Calu3 (cell line): ENCODE results near the gene ARHGEF2. TPM values are rescaled to one million over a fixed set of nuclear protein-coding genes. Genes with fewer than 3 reads are reported as not detected.
A peak's percentile ranks its signal among the peaks of the same experiment; 100 is the strongest.
"Not testable (repeated sequence)": the region's sequence is repeated elsewhere in the genome, so short reads cannot be mapped to it uniquely, and the experiment has no call there.

Experiments
- BruUV-seq: library from RNA; stranded (reverse); fragments of 400-500 nt; replicated peaks from 2 replicates; lab custom pipeline; 2021; lab: Mats Ljungman, UMichigan
- CTCF ChIA-PET: fragments of 300-600 bp; sonication (Branson Sonifier 250); formaldehyde crosslinking; loops from one replicate; lab custom pipeline; 2022; ENCODE audit warnings: antibody characterized with exemption; lab: Charles Lee
- DNase-seq: peaks from one replicate; pipeline ENCODE4 v3.0.0; 2022
- H3K27ac Mint-ChIP-seq: one replicate; pipeline ENCODE4 v1.8.0; 2022; ENCODE audit warnings: mixed read lengths; ENCODE audit not compliant: unreplicated experiment
- H3K27me3 Mint-ChIP-seq: one replicate; pipeline ENCODE4 v1.8.0; 2022; ENCODE audit warnings: mixed read lengths; ENCODE audit not compliant: unreplicated experiment
- H3K36me3 Mint-ChIP-seq: one replicate; pipeline ENCODE4 v1.8.0; 2022; ENCODE audit warnings: mild to moderate bottlenecking, moderate library complexity, mixed read lengths; ENCODE audit not compliant: insufficient read depth, unreplicated experiment
- H3K4me1 Mint-ChIP-seq: one replicate; pipeline ENCODE4 v1.8.0; 2022; ENCODE audit warnings: mild to moderate bottlenecking, low read depth, mixed read lengths; ENCODE audit not compliant: unreplicated experiment
- H3K4me3 Mint-ChIP-seq: one replicate; pipeline ENCODE4 v1.8.0; 2022; ENCODE audit warnings: mild to moderate bottlenecking, low read depth, moderate library complexity, mixed read lengths; ENCODE audit not compliant: unreplicated experiment
- H3K9me3 Mint-ChIP-seq: one replicate; pipeline ENCODE4 v1.8.0; 2022; ENCODE audit warnings: low read depth, mixed read lengths; ENCODE audit not compliant: unreplicated experiment
- CTCF ChIP-seq: fragments of 200-600 bp; IDR thresholded peaks from one replicate; pipeline ENCODE4 v1.8.0; 2022; ENCODE audit warnings: antibody characterized with exemption; ENCODE audit not compliant: unreplicated experiment
- intact Hi-C: fragments of 100-400 bp; cut with micrococcal nuclease; formaldehyde crosslinking; loops from one replicate; pipeline ENCODE4 v1.10.0; 2022; ENCODE audit not compliant: unreplicated experiment
- total RNA-seq: library from RNA; stranded (reverse); gene quantifications from 2 replicates; pipeline ENCODE4 v1.2.3, GENCODE V29; 2022

ARHGEF2 gene
- total RNA-seq, 1 experiment from 2014 or later: 97.6 TPM

DNA sequence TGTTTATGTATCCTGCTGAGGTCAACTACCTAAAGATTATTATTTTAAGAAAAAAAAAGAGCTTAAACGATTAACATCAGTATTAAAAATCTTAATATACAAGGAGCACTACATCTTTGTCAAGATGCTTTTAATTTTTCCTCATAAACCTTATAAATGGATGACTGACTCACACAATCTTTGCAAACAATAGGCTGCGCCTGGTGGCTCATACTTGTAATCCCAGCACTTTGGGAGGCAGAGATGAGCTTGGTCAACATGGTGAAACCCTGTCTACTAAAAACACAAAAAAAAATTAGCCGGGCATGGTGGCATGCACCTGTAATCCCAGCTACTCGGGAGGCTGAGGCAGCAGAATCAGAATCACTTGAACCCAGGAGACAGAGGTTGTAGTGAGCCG is 45.9 kb downstream of the ARHGEF2 start:
- no peak for DNase-seq
- CTCF ChIA-PET: interaction anchor here (0.9 to 1.6 kb wide), 4 partner anchors 8 to 73 kb away, joined by 4 read pairs; partner anchors contain the start of gene SYT11
- H3K4me3 Mint-ChIP-seq: no peak overlapping the region
- peaks cover 25% of the 10 kb centered on the region for H3K4me1 Mint-ChIP-seq
- H3K9me3 Mint-ChIP-seq: no peaks in the 10 kb centered on the region
- no peak for TF ChIP-seq CTCF
- H3K27me3 Mint-ChIP-seq: no peaks in the 10 kb centered on the region
- H3K36me3 Mint-ChIP-seq: no peaks in the 10 kb centered on the region
- intact Hi-C loops: no loop called here
- H3K27ac Mint-ChIP-seq: no peak overlapping the region
- BruUV-seq: no TSS peak

DNA sequence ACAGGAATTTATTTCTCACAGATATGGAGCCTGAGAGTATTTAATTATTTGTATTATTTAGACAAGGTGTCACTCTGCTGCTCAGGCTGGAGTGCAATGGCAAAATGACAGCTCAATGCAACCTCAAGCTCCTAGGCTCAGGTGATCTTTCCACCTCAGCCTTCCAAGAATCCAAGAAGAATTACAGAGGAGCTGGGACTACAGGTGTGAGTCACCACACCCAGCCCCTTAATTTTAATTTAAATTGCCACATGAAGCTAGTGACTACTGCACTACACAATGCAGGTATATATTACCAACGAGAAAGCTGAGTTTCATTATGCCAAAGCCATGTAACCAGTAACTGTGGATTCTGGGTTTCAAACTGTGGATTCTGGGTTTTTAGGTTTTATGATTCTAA is 46.3 kb downstream of the ARHGEF2 start:
- intact Hi-C loops: no loop called here
- H3K4me3 Mint-ChIP-seq: no peak overlapping the region
- DNase-seq: no peak
- H3K36me3 Mint-ChIP-seq: no peaks in the 10 kb centered on the region
- H3K27ac Mint-ChIP-seq: no peak overlapping the region
- TF ChIP-seq CTCF: no peak
- H3K4me1 Mint-ChIP-seq: peaks cover 25% of the 10 kb centered on the region
- no peaks in the 10 kb centered on the region for H3K9me3 Mint-ChIP-seq
- H3K27me3 Mint-ChIP-seq: no peaks in the 10 kb centered on the region
- CTCF ChIA-PET: interaction anchor here (0.9 to 1.6 kb wide), 4 partner anchors 8 to 73 kb away, joined by 4 read pairs; partner anchors contain the start of gene SYT11
- no TSS peak for BruUV-seq

- H3K36me3 Mint-ChIP-seq: no peaks in the 10 kb centered on the region
- TF ChIP-seq CTCF: no peak
- no peaks in the 10 kb centered on the region for H3K9me3 Mint-ChIP-seq
- H3K4me3 Mint-ChIP-seq: no peak overlapping the region
- no peaks in the 10 kb centered on the region for H3K27me3 Mint-ChIP-seq
- CTCF ChIA-PET: interaction anchor here (0.7 to 1.6 kb wide), 5 partner anchors 9 to 100 kb away, joined by 3 to 5 read pairs (median 4); no protein-coding TSS in a partner anchor
- no TSS peak for BruUV-seq
- peak overlapping the region; percentile 13 for H3K27ac Mint-ChIP-seq
- intact Hi-C loops: no loop called here
- peak; percentile 60 for DNase-seq
- H3K4me1 Mint-ChIP-seq: peaks cover 25% of the 10 kb centered on the region
Observed at GRCh38 chr1:155931332-155932038, 46.9 kb downstream of the ARHGEF2 start.

DNA sequence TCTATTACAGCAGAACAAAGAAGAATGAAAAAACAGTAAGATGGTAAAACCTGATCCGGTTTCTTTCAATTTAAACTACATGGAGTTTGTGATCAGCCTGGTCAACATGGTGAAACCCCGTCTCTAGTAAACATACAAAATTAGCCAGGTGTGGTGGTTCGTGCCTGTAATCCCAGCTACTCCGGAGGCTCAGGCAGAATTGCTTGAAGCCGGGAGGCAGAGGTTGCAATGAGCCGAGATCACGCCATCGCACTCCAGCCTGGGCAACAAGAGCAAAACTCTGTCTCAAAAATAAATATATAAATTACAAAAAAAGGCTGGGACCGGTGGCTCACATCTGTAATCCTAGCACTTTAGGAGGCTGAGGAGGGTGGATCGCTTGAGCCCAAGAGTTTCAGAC is 47.6 kb downstream of the ARHGEF2 start:
- H3K4me3 Mint-ChIP-seq, DNase-seq, H3K36me3 Mint-ChIP-seq, H3K9me3 Mint-ChIP-seq, BruUV-seq, intact Hi-C loops, H3K27me3 Mint-ChIP-seq: not testable (repeated sequence)
- Mint-ChIP-seq H3K4me1 (peaks cover 25% of the 10 kb centered on the region), H3K27ac (peak overlapping the region; percentile 13)
- CTCF ChIA-PET: interaction anchor here (0.8 to 1.6 kb wide), 2 partner anchors 10 to 73 kb away, joined by 4 to 5 read pairs; no protein-coding TSS in a partner anchor

DNA sequence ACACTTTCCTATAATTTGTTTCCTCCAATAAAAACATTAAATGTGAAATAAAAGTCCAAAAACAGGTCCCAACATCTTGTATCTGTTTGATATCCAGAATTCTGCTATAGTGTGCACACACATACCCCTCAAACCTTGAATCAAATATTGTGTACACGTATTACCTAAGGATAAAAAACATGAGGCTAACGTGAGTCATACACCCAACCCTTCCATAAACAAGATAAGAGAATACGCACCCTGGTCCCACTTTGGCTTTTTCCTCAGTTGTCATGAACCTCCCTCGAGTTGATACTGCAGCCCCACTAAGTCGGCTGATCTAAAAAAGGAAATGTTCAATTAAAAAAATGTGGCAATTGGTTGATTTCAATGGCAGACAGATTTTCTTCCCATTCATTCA is 49.3 kb downstream of the ARHGEF2 start:
- H3K27ac Mint-ChIP-seq: peak overlapping the region; percentile 55
- H3K4me1 Mint-ChIP-seq: peaks cover 25% of the 10 kb centered on the region
- no peak for DNase-seq
- no TSS peak for BruUV-seq
- H3K9me3 Mint-ChIP-seq: no peaks in the 10 kb centered on the region
- CTCF ChIA-PET: interaction anchor here (0.7 kb wide), 1 partner anchor 17 kb away, joined by 4 read pairs; no protein-coding TSS in a partner anchor
- intact Hi-C loops: no loop called here
- H3K27me3 Mint-ChIP-seq: no peaks in the 10 kb centered on the region
- no peaks in the 10 kb centered on the region for H3K36me3 Mint-ChIP-seq
- no peak for TF ChIP-seq CTCF
- H3K4me3 Mint-ChIP-seq: peak overlapping the region; percentile 14
